Endothelial cell (in vitro differentiated cells): ENCODE measurements around the gene EBF3. TPM values are rescaled to one million over a fixed set of nuclear protein-coding genes. Genes with fewer than 3 reads are reported as not detected.

Source experiments
- DNase-seq: peaks from one replicate; pipeline ENCODE4 v3.0.0; 2021; ENCODE audit warnings: low spot score
- H3K27ac Mint-ChIP-seq: one replicate; pipeline ENCODE4 v1.8.0; 2021; ENCODE audit warnings: mixed read lengths, inconsistent platforms; ENCODE audit not compliant: unreplicated experiment
- H3K27me3 Mint-ChIP-seq: one replicate; pipeline ENCODE4 v1.8.0; 2021; ENCODE audit warnings: mild to moderate bottlenecking, moderate library complexity, mixed read lengths, inconsistent platforms; ENCODE audit not compliant: unreplicated experiment
- H3K36me3 Mint-ChIP-seq: one replicate; pipeline ENCODE4 v1.8.0; 2021; ENCODE audit warnings: mild to moderate bottlenecking, low read depth, mixed read lengths, inconsistent platforms; ENCODE audit not compliant: unreplicated experiment
- H3K4me1 Mint-ChIP-seq: one replicate; pipeline ENCODE4 v1.8.0; 2021; ENCODE audit warnings: mild to moderate bottlenecking, mixed read lengths, inconsistent platforms; ENCODE audit not compliant: unreplicated experiment
- H3K4me3 Mint-ChIP-seq: one replicate; pipeline ENCODE4 v1.8.0; 2021; ENCODE audit warnings: mild to moderate bottlenecking, mixed read lengths, inconsistent platforms; ENCODE audit not compliant: unreplicated experiment
- H3K9me3 Mint-ChIP-seq: one replicate; pipeline ENCODE4 v1.8.0; 2021; ENCODE audit warnings: mixed read lengths, inconsistent platforms; ENCODE audit not compliant: unreplicated experiment
- CTCF ChIP-seq: fragments of 200-600 bp; sonication (generic); IDR thresholded peaks from one replicate; pipeline ENCODE4 v1.5.0; 2021; ENCODE audit warnings: antibody characterized with exemption; ENCODE audit not compliant: unreplicated experiment
- total RNA-seq: library from RNA; stranded (reverse); fragmentation: NEBNext Ultra II Directional; extraction: Animal tissue kit (Norgen Biotek cat#: 25700); gene quantifications from one replicate; pipeline ENCODE4 v1.2.1, GENCODE V29; 2021; ENCODE audit not compliant: unreplicated experiment

EBF3 gene
- total RNA-seq, 1 donor from 2014 or later, result 1.3 TPM

GRCh38 chr10:129841590-129841989 lies 122.5 kb downstream of the EBF3 start:
- Mint-ChIP-seq H3K27me3 (no peaks in the 10 kb centered on the region), H3K27ac (no peak overlapping the region), H3K4me1 (no peaks in the 10 kb centered on the region), H3K4me3 (no peak overlapping the region), H3K36me3 (no peaks in the 10 kb centered on the region), H3K9me3 (no peaks in the 10 kb centered on the region)
- TF ChIP-seq CTCF, result no peak
- DNase-seq, result no peak

GRCh38 chr10:129841071-129841470 lies 123.0 kb downstream of the EBF3 start:
- H3K4me3 Mint-ChIP-seq, result no peak overlapping the region
- no peaks in the 10 kb centered on the region for H3K27me3 Mint-ChIP-seq
- H3K9me3 Mint-ChIP-seq, result no peaks in the 10 kb centered on the region
- no peaks in the 10 kb centered on the region for H3K36me3 Mint-ChIP-seq
- no peak for TF ChIP-seq CTCF
- no peaks in the 10 kb centered on the region for H3K4me1 Mint-ChIP-seq
- no peak for DNase-seq
- peak overlapping the region; percentile 11 for H3K27ac Mint-ChIP-seq

GRCh38 chr10:129840196-129840590 lies 123.9 kb downstream of the EBF3 start:
- H3K9me3 Mint-ChIP-seq, result no peaks in the 10 kb centered on the region
- no peak overlapping the region for H3K27ac Mint-ChIP-seq
- TF ChIP-seq CTCF, result no peak
- no peak for DNase-seq
- no peak overlapping the region for H3K4me3 Mint-ChIP-seq
- no peaks in the 10 kb centered on the region for H3K27me3 Mint-ChIP-seq
- H3K36me3 Mint-ChIP-seq, result no peaks in the 10 kb centered on the region
- H3K4me1 Mint-ChIP-seq, result no peaks in the 10 kb centered on the region

GRCh38 chr10:129839285-129840195 lies 124.5 kb downstream of the EBF3 start:
- Mint-ChIP-seq H3K9me3 (no peaks in the 10 kb centered on the region), H3K4me3 (no peak overlapping the region), H3K36me3 (no peaks in the 10 kb centered on the region), H3K27ac (no peak overlapping the region), H3K27me3 (no peaks in the 10 kb centered on the region), H3K4me1 (no peaks in the 10 kb centered on the region)
- no peak for TF ChIP-seq CTCF
- no peak for DNase-seq

GRCh38 chr10:129838794-129839193 lies 125.3 kb downstream of the EBF3 start:
- no peaks in the 10 kb centered on the region for H3K36me3 Mint-ChIP-seq
- H3K4me3 Mint-ChIP-seq, result no peak overlapping the region
- no peaks in the 10 kb centered on the region for H3K9me3 Mint-ChIP-seq
- H3K27ac Mint-ChIP-seq, result no peak overlapping the region
- H3K4me1 Mint-ChIP-seq, result no peaks in the 10 kb centered on the region
- no peaks in the 10 kb centered on the region for H3K27me3 Mint-ChIP-seq
- TF ChIP-seq CTCF, result no peak
- no peak for DNase-seq
